K562 (cell line): ENCODE data around the gene CHAD.

Experiments
- CTCF ChIP-seq, 3 experiments: IDR thresholded peaks in 2 of 3; conservative IDR thresholded peaks in 1 of 3; 2 replicates each; pipeline ENCODE4 v1.5.1; 2011 to 2012; ENCODE audit warnings: low read length in 3 of 3, mild to moderate bottlenecking in 3 of 3, control low read depth in 2 of 3, improper control_type of control experiment in 1 of 3, inconsistent platforms in 1 of 3, low read depth in 1 of 3, mixed read lengths in 1 of 3, moderate library complexity in 1 of 3; ENCODE audit not compliant: insufficient read depth in 2 of 3
- DLX4 ChIP-seq: fragments of 250-450 bp; sonication (Bioruptor Pico); IDR thresholded peaks from 2 replicates; pipeline ENCODE4 v1.6.1; 2021; ENCODE audit warnings: mild to moderate bottlenecking
- GABPA ChIP-seq: fragments of 200-800 bp; sonication (Bioruptor generic); conservative IDR thresholded peaks from 2 replicates; pipeline ENCODE4 v1.6.1; 2016; ENCODE audit warnings: low read depth, missing genetic modification characterization, missing compliant biosample characterization
- SMARCC2 ChIP-seq: fragments of 450-650 bp; IDR thresholded peaks from 2 replicates; pipeline ENCODE4 v1.6.1; 2017; ENCODE audit warnings: antibody characterized with exemption, moderate library complexity, mild to moderate bottlenecking, low read depth
- ZBTB7A ChIP-seq: IDR thresholded peaks from 2 replicates; pipeline ENCODE4 v1.6.1; 2011; ENCODE audit warnings: low read depth, mild to moderate bottlenecking, low read length, moderate library complexity, borderline replicate concordance; ENCODE audit not compliant: control insufficient read depth
- ZNF121 ChIP-seq: sonication (generic); formaldehyde crosslinking; conservative IDR thresholded peaks from 2 replicates; pipeline ENCODE4 v1.8.0; 2022; ENCODE audit warnings: missing genetic modification reagents

- no peak for TF ChIP-seq ZNF121 (CRISPR knock-in tag)
- TF ChIP-seq ZBTB7A, result no peak
- TF ChIP-seq DLX4 (CRISPR knock-in tag), result no peak
- no peak for TF ChIP-seq SMARCC2
- TF ChIP-seq CTCF (IDR thresholded peaks at IDR 0.05 in 2 of 3, conservative IDR thresholded peaks at IDR 0.05 in 1 of 3; ENCODE audit: insufficient read depth in 2 of 3, low read depth in 1 of 3, low read length in 3 of 3), result no peak
- TF ChIP-seq GABPA (tag), result no peak
Measured at GRCh38 chr17:50429793-50430192, 38.9 kb downstream of the CHAD start.
